ENCODE measurements around the gene TSHZ2. TPM values are rescaled to one million over a fixed set of nuclear protein-coding genes. Genes with fewer than 3 reads are reported as not detected.

The TSHZ2 gene
- total RNA-seq, 1 experiment from 2014 or later = 0.20 TPM

DNA sequence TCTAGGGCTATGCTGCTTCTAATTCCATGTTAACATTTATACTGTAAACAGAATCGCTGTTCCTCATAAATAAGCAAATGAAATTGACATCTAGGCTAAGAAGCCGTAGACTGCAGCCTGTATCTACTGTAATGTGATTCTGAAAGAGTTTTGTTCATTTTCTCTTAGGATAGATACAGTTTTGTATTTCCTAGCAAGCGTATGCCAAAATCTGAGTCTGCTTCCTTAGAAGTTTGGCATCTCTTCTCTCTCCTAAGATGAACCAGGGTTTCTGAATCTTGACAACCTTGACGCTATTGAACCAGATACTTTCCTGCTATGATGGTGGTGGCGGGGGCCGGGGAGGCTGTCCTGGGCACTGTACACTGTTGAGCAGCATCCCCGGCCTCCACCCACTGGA is 198.0 kb downstream of the TSHZ2 start:
- Mint-ChIP-seq H3K36me3 (no peaks in the 10 kb centered on the region), H3K27ac (no peak overlapping the region), H3K9me3 (no peaks in the 10 kb centered on the region), H3K4me3 (no peak overlapping the region), H3K4me1 (0 out of 2 replicates have a peak, but pooled peaks cover 5% of the 10 kb centered on the region), H3K27me3 (ENCODE audit: low read depth) (no peaks in the 10 kb centered on the region; the same call in 1 of the 2 replicates)
- ChIA-PET POLR2A (no interaction called here), CTCF (no interaction called here)
- ATAC-seq = no peak
- TF ChIP-seq, protein P1, sequence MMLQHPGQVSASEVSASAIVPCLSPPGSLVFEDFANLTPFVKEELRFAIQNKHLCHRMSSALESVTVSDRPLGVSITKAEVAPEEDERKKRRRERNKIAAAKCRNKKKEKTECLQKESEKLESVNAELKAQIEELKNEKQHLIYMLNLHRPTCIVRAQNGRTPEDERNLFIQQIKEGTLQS (CRISPR knock-in tag; conservative IDR thresholded peaks at IDR 0.05) = no peak
- TF ChIP-seq JUN (CRISPR knock-in tag; IDR thresholded peaks at IDR 0.05) (no peak), NFATC4 (CRISPR knock-in tag; IDR thresholded peaks at IDR 0.05) (no peak), FOXK1 (CRISPR knock-in tag; IDR thresholded peaks at IDR 0.05) (no peak), ETV6 (CRISPR knock-in tag; IDR thresholded peaks at IDR 0.05) (no peak), GRHL2 (CRISPR knock-in tag; IDR thresholded peaks at IDR 0.05; ENCODE audit: insufficient replicate concordance, severe bottlenecking) (no peak), NFYB (CRISPR knock-in tag; conservative IDR thresholded peaks at IDR 0.05; ENCODE audit: low read depth) (no peak), TP53 (CRISPR knock-in tag; IDR thresholded peaks at IDR 0.05) (no peak), TEAD1 (CRISPR knock-in tag; IDR thresholded peaks at IDR 0.05) (no peak)
- TF ChIP-seq, protein P2, sequence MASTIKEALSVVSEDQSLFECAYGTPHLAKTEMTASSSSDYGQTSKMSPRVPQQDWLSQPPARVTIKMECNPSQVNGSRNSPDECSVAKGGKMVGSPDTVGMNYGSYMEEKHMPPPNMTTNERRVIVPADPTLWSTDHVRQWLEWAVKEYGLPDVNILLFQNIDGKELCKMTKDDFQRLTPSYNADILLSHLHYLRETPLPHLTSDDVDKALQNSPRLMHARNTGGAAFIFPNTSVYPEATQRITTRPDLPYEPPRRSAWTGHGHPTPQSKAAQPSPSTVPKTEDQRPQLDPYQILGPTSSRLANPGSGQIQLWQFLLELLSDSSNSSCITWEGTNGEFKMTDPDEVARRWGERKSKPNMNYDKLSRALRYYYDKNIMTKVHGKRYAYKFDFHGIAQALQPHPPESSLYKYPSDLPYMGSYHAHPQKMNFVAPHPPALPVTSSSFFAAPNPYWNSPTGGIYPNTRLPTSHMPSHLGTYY (CRISPR knock-in tag; IDR thresholded peaks at IDR 0.05) = no peak
- TF ChIP-seq, protein P3, sequence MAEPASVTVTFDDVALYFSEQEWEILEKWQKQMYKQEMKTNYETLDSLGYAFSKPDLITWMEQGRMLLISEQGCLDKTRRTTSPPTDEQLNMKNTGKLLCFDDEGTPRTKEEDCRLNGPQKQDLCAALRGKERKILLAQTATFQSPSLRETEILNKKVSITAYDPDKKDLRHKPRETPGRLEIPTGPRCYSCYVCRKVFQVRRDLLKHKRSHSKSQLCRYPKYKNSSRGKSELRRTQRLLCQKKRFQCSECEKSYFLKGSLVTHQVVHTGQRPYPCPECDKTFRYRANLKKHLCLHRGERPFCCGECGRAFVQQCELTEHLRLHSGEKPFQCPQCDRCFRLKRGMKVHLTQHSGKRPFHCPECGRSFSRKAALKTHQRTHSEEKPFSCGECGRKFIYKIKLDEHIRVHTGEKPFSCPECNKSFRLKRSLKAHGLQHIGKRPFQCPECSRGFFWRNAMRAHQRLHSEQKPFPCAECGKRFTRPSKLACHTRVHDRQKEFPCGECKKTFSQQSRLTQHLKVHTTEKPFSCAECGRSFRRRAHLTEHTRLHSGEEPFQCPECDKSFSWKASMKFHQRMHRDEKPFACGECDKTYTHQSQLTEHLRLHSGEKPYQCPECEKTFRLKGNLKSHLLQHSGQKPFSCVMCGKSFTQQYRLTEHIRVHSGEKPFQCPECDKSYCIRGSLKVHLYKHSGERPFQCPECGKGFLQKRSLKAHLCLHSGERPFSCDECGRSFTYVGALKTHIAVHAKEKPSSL (CRISPR knock-in tag; conservative IDR thresholded peaks at IDR 0.05) = no peak
- TF ChIP-seq, protein P4, sequence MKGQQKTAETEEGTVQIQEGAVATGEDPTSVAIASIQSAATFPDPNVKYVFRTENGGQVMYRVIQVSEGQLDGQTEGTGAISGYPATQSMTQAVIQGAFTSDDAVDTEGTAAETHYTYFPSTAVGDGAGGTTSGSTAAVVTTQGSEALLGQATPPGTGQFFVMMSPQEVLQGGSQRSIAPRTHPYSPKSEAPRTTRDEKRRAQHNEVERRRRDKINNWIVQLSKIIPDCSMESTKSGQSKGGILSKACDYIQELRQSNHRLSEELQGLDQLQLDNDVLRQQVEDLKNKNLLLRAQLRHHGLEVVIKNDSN (CRISPR knock-in tag; IDR thresholded peaks at IDR 0.05) = no peak
- TF ChIP-seq, protein P5, sequence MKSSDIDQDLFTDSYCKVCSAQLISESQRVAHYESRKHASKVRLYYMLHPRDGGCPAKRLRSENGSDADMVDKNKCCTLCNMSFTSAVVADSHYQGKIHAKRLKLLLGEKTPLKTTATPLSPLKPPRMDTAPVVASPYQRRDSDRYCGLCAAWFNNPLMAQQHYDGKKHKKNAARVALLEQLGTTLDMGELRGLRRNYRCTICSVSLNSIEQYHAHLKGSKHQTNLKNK (CRISPR knock-in tag; IDR thresholded peaks at IDR 0.05) = no peak
- TF ChIP-seq, protein P6, sequence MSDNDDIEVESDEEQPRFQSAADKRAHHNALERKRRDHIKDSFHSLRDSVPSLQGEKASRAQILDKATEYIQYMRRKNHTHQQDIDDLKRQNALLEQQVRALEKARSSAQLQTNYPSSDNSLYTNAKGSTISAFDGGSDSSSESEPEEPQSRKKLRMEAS (CRISPR knock-in tag; IDR thresholded peaks at IDR 0.05) = no peak
- TF ChIP-seq, protein P7, sequence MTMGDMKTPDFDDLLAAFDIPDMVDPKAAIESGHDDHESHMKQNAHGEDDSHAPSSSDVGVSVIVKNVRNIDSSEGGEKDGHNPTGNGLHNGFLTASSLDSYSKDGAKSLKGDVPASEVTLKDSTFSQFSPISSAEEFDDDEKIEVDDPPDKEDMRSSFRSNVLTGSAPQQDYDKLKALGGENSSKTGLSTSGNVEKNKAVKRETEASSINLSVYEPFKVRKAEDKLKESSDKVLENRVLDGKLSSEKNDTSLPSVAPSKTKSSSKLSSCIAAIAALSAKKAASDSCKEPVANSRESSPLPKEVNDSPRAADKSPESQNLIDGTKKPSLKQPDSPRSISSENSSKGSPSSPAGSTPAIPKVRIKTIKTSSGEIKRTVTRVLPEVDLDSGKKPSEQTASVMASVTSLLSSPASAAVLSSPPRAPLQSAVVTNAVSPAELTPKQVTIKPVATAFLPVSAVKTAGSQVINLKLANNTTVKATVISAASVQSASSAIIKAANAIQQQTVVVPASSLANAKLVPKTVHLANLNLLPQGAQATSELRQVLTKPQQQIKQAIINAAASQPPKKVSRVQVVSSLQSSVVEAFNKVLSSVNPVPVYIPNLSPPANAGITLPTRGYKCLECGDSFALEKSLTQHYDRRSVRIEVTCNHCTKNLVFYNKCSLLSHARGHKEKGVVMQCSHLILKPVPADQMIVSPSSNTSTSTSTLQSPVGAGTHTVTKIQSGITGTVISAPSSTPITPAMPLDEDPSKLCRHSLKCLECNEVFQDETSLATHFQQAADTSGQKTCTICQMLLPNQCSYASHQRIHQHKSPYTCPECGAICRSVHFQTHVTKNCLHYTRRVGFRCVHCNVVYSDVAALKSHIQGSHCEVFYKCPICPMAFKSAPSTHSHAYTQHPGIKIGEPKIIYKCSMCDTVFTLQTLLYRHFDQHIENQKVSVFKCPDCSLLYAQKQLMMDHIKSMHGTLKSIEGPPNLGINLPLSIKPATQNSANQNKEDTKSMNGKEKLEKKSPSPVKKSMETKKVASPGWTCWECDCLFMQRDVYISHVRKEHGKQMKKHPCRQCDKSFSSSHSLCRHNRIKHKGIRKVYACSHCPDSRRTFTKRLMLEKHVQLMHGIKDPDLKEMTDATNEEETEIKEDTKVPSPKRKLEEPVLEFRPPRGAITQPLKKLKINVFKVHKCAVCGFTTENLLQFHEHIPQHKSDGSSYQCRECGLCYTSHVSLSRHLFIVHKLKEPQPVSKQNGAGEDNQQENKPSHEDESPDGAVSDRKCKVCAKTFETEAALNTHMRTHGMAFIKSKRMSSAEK (CRISPR knock-in tag; IDR thresholded peaks at IDR 0.05; ENCODE audit: borderline replicate concordance) = no peak
- TF ChIP-seq, protein P8, sequence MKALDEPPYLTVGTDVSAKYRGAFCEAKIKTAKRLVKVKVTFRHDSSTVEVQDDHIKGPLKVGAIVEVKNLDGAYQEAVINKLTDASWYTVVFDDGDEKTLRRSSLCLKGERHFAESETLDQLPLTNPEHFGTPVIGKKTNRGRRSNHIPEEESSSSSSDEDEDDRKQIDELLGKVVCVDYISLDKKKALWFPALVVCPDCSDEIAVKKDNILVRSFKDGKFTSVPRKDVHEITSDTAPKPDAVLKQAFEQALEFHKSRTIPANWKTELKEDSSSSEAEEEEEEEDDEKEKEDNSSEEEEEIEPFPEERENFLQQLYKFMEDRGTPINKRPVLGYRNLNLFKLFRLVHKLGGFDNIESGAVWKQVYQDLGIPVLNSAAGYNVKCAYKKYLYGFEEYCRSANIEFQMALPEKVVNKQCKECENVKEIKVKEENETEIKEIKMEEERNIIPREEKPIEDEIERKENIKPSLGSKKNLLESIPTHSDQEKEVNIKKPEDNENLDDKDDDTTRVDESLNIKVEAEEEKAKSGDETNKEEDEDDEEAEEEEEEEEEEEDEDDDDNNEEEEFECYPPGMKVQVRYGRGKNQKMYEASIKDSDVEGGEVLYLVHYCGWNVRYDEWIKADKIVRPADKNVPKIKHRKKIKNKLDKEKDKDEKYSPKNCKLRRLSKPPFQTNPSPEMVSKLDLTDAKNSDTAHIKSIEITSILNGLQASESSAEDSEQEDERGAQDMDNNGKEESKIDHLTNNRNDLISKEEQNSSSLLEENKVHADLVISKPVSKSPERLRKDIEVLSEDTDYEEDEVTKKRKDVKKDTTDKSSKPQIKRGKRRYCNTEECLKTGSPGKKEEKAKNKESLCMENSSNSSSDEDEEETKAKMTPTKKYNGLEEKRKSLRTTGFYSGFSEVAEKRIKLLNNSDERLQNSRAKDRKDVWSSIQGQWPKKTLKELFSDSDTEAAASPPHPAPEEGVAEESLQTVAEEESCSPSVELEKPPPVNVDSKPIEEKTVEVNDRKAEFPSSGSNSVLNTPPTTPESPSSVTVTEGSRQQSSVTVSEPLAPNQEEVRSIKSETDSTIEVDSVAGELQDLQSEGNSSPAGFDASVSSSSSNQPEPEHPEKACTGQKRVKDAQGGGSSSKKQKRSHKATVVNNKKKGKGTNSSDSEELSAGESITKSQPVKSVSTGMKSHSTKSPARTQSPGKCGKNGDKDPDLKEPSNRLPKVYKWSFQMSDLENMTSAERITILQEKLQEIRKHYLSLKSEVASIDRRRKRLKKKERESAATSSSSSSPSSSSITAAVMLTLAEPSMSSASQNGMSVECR (CRISPR knock-in tag; IDR thresholded peaks at IDR 0.05; ENCODE audit: borderline replicate concordance) = no peak
- DNase-seq (ENCODE audit: low spot score) = no peak

Measured in WTC11 (cell line).